ENCODE measurements around the gene DNAI2.
"Not testable (repeated sequence)": the region's sequence is repeated elsewhere in the genome, so short reads cannot be mapped to it uniquely, and the experiment has no call there.

The DNAI2 gene

DNA sequence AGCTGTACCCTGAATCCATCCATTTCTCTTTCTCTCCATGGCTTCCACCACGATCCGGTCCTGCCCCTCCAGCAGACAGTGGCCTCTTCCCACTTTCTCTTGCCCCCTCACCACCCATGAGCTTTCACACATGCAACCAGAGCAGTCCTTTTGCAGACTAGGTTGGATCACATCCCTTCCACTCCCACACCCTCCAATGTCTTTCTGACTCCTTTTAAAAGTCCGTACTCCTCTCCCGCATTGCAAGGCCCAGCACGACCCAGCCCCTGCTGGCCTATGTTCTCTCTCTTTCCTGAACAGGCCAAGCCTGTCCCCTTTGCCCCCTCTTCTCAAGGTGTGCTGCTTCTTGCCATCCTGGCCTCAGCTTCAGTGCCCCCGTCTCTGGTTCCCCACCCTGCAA lies 22.5 kb upstream of the DNAI2 start:
- Histone ChIP-seq H3K4me3 (ENCODE audit: low read length) (no peak overlapping the region), H3K4me1 (ENCODE audit: insufficient read depth, low read length) (peaks cover under 1% of the 10 kb centered on the region), H3K9me3 (ENCODE audit: low read length) (no peaks in the 10 kb centered on the region), H2AFZ (ENCODE audit: low read depth, low read length) (no peak overlapping the region), H3K27me3 (ENCODE audit: insufficient read depth, low read length) (no peaks in the 10 kb centered on the region), H3K36me3 (ENCODE audit: insufficient read depth, low read length) (peaks cover 33% of the 10 kb centered on the region)

DNA sequence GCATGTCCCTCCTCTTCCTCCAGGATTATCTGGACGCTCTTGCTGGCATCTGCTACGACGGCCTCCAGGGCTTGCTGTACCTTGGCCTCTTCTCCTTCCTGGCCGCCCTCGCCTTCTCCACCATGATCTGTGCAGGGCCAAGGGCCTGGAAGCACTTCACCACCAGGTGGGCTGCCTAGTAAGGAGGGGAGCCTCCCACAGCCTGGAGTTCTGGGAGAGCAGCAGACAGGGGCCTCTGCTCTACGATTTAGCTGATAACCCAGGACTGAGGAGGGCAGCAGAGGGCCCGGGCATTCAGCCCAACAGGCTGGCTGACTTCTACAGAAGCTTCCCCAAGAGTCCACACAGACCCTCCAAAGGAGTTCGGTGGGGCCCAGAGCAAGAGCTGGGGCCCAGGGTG lies 21.8 kb upstream of the DNAI2 start:
- Histone ChIP-seq H3K9me3 (ENCODE audit: low read length) (no peaks in the 10 kb centered on the region), H3K36me3 (ENCODE audit: insufficient read depth, low read length) (peaks cover 36% of the 10 kb centered on the region), H3K27me3 (ENCODE audit: insufficient read depth, low read length) (no peaks in the 10 kb centered on the region), H2AFZ (ENCODE audit: low read depth, low read length) (no peak overlapping the region), H3K4me1 (ENCODE audit: insufficient read depth, low read length) (no peaks in the 10 kb centered on the region), H3K4me3 (ENCODE audit: low read length) (no peak overlapping the region)

GRCh38 chr17:74253036-74253435 lies 21.0 kb upstream of the DNAI2 start:
- Histone ChIP-seq H3K4me3 (ENCODE audit: low read length) (no peak overlapping the region), H3K4me1 (ENCODE audit: insufficient read depth, low read length) (no peaks in the 10 kb centered on the region), H2AFZ (ENCODE audit: low read depth, low read length) (no peak overlapping the region), H3K27me3 (ENCODE audit: insufficient read depth, low read length) (no peaks in the 10 kb centered on the region), H3K9me3 (ENCODE audit: low read length) (no peaks in the 10 kb centered on the region), H3K36me3 (ENCODE audit: insufficient read depth, low read length) (peaks cover 37% of the 10 kb centered on the region)

- Histone ChIP-seq H3K9me3 (ENCODE audit: low read length) (no peaks in the 10 kb centered on the region), H3K36me3 (ENCODE audit: insufficient read depth, low read length) (peaks cover 40% of the 10 kb centered on the region), H2AFZ (ENCODE audit: low read depth, low read length) (no peak overlapping the region), H3K4me3 (ENCODE audit: low read length) (no peak overlapping the region), H3K27me3 (ENCODE audit: insufficient read depth, low read length) (no peaks in the 10 kb centered on the region), H3K4me1 (ENCODE audit: insufficient read depth, low read length) (no peaks in the 10 kb centered on the region)
Measured at GRCh38 chr17:74257311-74257710, 16.7 kb upstream of the DNAI2 start.

DNA sequence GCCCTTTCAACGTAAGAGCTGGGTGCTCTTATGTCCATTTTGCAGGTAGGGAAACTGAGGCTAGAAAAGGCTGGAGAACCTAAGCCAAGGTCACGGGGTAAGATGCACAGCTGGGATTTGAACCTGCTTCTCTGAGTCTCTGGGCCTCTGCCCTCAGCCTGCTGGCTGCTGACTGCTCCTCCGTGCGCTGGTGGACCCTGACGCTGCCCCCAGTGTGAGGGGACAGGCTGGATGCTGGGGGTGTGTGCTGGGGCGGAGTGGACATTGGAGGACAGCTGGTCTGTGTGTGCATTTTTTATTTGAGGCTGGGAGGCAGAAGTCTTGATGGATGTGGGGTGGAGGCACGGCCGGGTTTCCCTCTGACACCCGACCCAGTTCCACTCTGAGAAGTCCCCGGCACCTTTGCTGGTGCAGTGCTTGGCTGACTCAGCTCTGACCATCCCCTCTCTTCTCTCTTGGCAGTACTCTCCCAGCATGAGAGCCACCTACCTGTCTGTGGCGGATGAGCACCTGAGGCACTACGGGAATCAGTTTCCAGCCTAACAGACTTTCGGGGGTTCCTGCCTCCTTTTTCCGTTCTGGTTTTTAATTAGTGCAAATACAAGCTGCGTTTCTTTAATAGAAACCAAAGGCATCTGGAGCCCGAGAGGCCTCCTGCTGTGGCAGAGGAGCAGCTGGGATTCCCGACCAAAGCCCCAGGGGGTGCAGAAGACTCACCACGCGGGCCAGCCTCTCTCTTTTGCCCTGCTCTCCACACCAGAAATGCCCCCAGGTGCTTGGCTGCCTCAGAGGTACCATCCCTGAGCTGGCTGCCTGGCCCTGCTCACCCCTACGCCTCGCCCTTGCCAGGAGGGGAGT lies 14.1 kb upstream of the DNAI2 start:
- H3K9me3 ChIP-seq (ENCODE audit: low read length): no peaks in the 10 kb centered on the region
- peaks cover 23% of the 10 kb centered on the region for H3K36me3 ChIP-seq (ENCODE audit: insufficient read depth, low read length)
- H3K4me1 ChIP-seq (ENCODE audit: insufficient read depth, low read length): no peaks in the 10 kb centered on the region
- H3K27me3 ChIP-seq (ENCODE audit: insufficient read depth, low read length): no peaks in the 10 kb centered on the region
- no peak overlapping the region for H3K4me3 ChIP-seq (ENCODE audit: low read length)
- H2AFZ ChIP-seq (ENCODE audit: low read depth, low read length): no peak overlapping the region

GRCh38 chr17:74260525-74260850 lies 13.5 kb upstream of the DNAI2 start:
- no peak overlapping the region for H2AFZ ChIP-seq (ENCODE audit: low read depth, low read length)
- H3K4me1 ChIP-seq (ENCODE audit: insufficient read depth, low read length): no peaks in the 10 kb centered on the region
- no peaks in the 10 kb centered on the region for H3K27me3 ChIP-seq (ENCODE audit: insufficient read depth, low read length)
- H3K9me3 ChIP-seq (ENCODE audit: low read length): no peaks in the 10 kb centered on the region
- peaks cover 22% of the 10 kb centered on the region for H3K36me3 ChIP-seq (ENCODE audit: insufficient read depth, low read length)
- H3K4me3 ChIP-seq (ENCODE audit: low read length): no peak overlapping the region

DNA sequence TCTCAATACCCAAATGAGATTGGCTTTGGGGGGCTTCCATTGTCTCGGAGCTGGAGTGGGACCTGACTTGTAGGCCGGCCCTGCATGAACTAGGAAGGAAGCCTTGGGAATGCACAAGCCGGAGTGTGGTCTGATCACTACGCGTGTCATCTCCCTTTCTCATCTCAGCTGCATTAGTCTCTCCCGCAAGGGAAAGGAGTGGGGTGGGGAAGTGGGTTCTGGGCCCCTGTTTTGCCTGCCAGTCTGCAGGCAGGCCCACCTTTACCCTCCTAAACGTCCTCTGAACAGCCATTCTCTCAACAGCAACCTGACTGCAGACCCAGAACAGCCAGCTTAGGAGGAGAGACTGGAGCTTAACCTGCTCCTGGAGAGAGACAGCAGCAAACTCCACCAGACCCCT lies 11.4 kb upstream of the DNAI2 start:
- H3K36me3 ChIP-seq (ENCODE audit: insufficient read depth, low read length): peaks cover 12% of the 10 kb centered on the region
- no peaks in the 10 kb centered on the region for H3K4me1 ChIP-seq (ENCODE audit: insufficient read depth, low read length)
- no peaks in the 10 kb centered on the region for H3K27me3 ChIP-seq (ENCODE audit: insufficient read depth, low read length)
- no peak overlapping the region for H2AFZ ChIP-seq (ENCODE audit: low read depth, low read length)
- no peak overlapping the region for H3K4me3 ChIP-seq (ENCODE audit: low read length)
- H3K9me3 ChIP-seq (ENCODE audit: low read length): no peaks in the 10 kb centered on the region

DNA sequence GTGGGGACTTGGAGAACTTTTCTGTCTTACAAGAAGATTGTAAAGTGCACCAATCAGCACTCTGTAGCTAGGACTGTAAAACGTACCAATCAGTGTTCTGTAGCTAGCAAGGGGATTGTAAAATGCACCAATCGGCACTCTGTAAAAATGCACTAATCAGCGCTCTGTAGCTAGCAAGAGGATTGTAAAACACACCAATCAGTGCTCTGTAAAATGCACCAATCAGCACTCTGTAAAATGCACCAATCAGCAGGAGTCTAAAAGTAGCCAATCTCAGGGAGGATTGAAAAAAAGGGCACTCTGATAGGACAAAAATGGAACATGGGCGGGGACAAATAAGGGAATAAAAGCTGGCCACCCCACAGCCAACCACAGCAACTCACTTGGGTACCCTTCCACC lies 7.0 kb upstream of the DNAI2 start:
- H3K9me3 ChIP-seq (ENCODE audit: low read length); H3K36me3 ChIP-seq (ENCODE audit: insufficient read depth, low read length); H2AFZ ChIP-seq (ENCODE audit: low read depth, low read length); H3K27me3 ChIP-seq (ENCODE audit: insufficient read depth, low read length); H3K4me3 ChIP-seq (ENCODE audit: low read length): not testable (repeated sequence)
- peaks cover 18% of the 10 kb centered on the region for H3K4me1 ChIP-seq (ENCODE audit: insufficient read depth, low read length)

DNA sequence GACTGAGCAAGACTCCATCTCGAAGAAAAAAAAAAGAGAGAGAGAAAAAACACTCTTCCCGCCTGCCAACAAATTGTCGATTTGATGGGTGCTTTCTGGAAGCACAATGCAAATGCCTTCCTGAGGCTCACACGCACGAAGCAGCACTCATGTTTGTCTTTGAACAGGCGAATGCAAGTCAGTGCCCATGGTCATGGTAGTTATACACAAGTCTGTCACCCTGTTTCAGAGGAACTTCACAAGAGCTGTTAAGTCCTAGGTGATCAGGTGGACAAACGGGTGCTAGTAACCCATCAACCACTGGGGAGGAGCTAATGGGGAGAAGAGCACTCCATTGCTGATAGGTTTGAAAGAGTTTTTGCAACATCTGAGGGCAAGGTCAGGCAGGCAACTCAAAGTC lies 6.5 kb upstream of the DNAI2 start:
- peaks cover 23% of the 10 kb centered on the region for H3K4me1 ChIP-seq (ENCODE audit: insufficient read depth, low read length)
- H3K9me3 ChIP-seq (ENCODE audit: low read length): no peaks in the 10 kb centered on the region
- no peaks in the 10 kb centered on the region for H3K36me3 ChIP-seq (ENCODE audit: insufficient read depth, low read length)
- H2AFZ ChIP-seq (ENCODE audit: low read depth, low read length): no peak overlapping the region
- H3K4me3 ChIP-seq (ENCODE audit: low read length): no peak overlapping the region
- no peaks in the 10 kb centered on the region for H3K27me3 ChIP-seq (ENCODE audit: insufficient read depth, low read length)

DNA sequence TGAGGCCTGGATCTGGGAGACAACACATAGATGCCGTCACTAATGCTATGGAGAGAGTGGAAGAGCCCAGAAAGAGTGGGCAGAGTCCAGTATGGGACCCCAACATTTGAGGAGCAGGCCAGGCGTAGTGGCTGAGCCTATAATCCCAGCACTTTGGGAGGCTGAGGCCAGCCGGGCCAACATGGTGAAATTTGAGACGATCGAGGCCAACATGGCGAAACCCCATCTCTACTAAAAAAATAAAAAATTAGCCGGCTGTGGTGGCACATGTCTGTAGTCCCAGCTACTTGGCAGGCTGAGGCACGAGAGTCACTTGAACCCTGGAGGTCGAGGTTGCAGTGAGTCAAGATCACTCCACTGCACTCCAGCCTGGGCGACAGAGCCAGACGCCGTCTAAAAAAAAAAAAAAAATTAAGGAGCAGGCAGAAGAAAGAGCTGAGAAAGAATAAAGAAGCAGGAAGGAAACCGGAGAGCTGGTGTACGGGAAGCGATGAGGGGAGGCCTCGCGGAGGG lies 6.0 kb upstream of the DNAI2 start:
- peaks cover 28% of the 10 kb centered on the region for H3K4me1 ChIP-seq (ENCODE audit: insufficient read depth, low read length)
- H3K4me3 ChIP-seq (ENCODE audit: low read length): no peak overlapping the region
- no peaks in the 10 kb centered on the region for H3K27me3 ChIP-seq (ENCODE audit: insufficient read depth, low read length)
- no peaks in the 10 kb centered on the region for H3K9me3 ChIP-seq (ENCODE audit: low read length)
- H3K36me3 ChIP-seq (ENCODE audit: insufficient read depth, low read length): no peaks in the 10 kb centered on the region
- H2AFZ ChIP-seq (ENCODE audit: low read depth, low read length): no peak overlapping the region

DNA sequence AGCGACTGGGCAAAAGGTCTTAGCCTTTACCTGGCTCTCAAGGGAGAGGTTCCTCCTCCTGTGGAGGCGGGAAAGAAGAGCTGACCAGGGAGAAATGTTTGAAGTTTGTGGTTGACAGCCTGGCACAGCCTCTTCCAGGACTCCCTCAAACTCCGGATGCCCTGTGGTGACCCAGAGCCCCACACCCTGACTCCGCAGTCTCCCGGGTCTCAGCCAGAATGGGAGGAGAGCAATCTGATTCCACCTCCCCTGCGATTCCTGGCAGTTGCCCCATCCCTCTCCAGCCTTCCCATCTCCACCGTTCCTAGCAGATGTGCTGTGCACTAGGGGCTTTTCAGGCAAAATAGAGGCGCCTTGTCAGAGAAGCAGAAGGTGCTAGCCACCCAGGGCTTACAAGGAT lies 5.5 kb upstream of the DNAI2 start:
- Histone ChIP-seq H3K9me3 (ENCODE audit: low read length) (no peaks in the 10 kb centered on the region), H3K27me3 (ENCODE audit: insufficient read depth, low read length) (no peaks in the 10 kb centered on the region), H3K4me1 (ENCODE audit: insufficient read depth, low read length) (peaks cover 31% of the 10 kb centered on the region), H3K4me3 (ENCODE audit: low read length) (no peak overlapping the region), H2AFZ (ENCODE audit: low read depth, low read length) (no peak overlapping the region), H3K36me3 (ENCODE audit: insufficient read depth, low read length) (no peaks in the 10 kb centered on the region)

- Histone ChIP-seq H3K27me3 (ENCODE audit: insufficient read depth, low read length) (no peaks in the 10 kb centered on the region), H3K4me1 (ENCODE audit: insufficient read depth, low read length) (peaks cover 45% of the 10 kb centered on the region), H3K4me3 (ENCODE audit: low read length) (no peak overlapping the region), H2AFZ (ENCODE audit: low read depth, low read length) (no peak overlapping the region), H3K36me3 (ENCODE audit: insufficient read depth, low read length) (no peaks in the 10 kb centered on the region), H3K9me3 (ENCODE audit: low read length) (no peaks in the 10 kb centered on the region)
Measured at GRCh38 chr17:74270333-74270732, 3.7 kb upstream of the DNAI2 start.

DNA sequence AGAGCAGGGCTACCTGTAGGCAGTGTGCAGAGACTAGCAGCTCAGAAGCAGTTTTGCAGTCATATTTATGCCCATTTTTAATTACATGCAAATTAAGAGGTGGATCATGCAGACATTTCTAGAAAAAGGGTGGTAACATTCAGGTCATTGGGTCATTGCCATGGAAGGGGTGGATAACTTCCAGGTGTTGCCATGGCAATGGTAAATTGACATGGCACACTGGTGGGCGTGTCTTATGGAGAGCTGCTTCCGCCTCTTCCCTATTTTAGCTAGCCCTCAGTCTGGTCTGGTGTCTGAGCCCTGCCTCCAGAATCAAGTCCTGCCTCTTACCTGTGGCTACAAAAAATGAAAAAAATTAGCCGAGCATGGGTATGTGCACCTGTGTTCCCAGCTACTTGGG lies 2.8 kb upstream of the DNAI2 start:
- Histone ChIP-seq H2AFZ (ENCODE audit: low read depth, low read length) (no peak overlapping the region), H3K27me3 (ENCODE audit: insufficient read depth, low read length) (no peaks in the 10 kb centered on the region), H3K4me3 (ENCODE audit: low read length) (no peak overlapping the region), H3K9me3 (ENCODE audit: low read length) (no peaks in the 10 kb centered on the region), H3K4me1 (ENCODE audit: insufficient read depth, low read length) (peaks cover 53% of the 10 kb centered on the region), H3K36me3 (ENCODE audit: insufficient read depth, low read length) (no peaks in the 10 kb centered on the region)
